ENCODE data around the gene ZC3H7A.

GRCh38 chr16:11712122-11712521 lies 84.9 kb downstream of the ZC3H7A start:
- TF ChIP-seq GATA2 (IDR thresholded peaks at IDR 0.05; ENCODE audit: low read depth, low read length) (no peak), GATA3 (IDR thresholded peaks at IDR 0.05; ENCODE audit: low read depth, low read length) (no peak)

All from SH-SY5Y (cell line).